WTC11 (cell line): Measurements from ENCODE around the gene NRAP. TPM values are rescaled to one million over a fixed set of nuclear protein-coding genes. Genes with fewer than 3 reads are reported as not detected.
A peak's percentile ranks its signal among the peaks of the same experiment; 100 is the strongest.

Experiments used
- ATAC-seq: fragments of 200-7000 bp; cut with Tn5 transposase; 2 replicates; pipeline ENCODE4 v1.10.0; 2021; ENCODE audit warnings: mild to moderate bottlenecking, moderate library complexity
- CTCF ChIA-PET: fragments of 300-600 bp; sonication (Branson Sonifier 250); formaldehyde crosslinking; loops from one replicate; lab custom pipeline; 2021; ENCODE audit warnings: antibody characterized with exemption; lab: Charles Lee
- POLR2A ChIA-PET: fragments of 350-600 bp; sonication (Branson Sonifier 250); formaldehyde crosslinking; loops from one replicate; lab custom pipeline; 2021; ENCODE audit warnings: antibody characterized with exemption; lab: Charles Lee
- DNase-seq: peaks from one replicate; pipeline ENCODE4 v3.0.0; 2021; ENCODE audit warnings: low spot score
- H3K27ac Mint-ChIP-seq: 2 replicates; pipeline ENCODE4 v1.8.0; 2021; ENCODE audit warnings: mixed read lengths
- H3K27me3 Mint-ChIP-seq: 2 replicates; pipeline ENCODE4 v1.8.0; 2021; ENCODE audit warnings: low read depth, mild to moderate bottlenecking, moderate library complexity, mixed read lengths
- H3K36me3 Mint-ChIP-seq: 2 replicates; pipeline ENCODE4 v1.8.0; 2021; ENCODE audit warnings: mixed read lengths
- H3K4me1 Mint-ChIP-seq: 2 replicates; pipeline ENCODE4 v1.8.0; 2022; ENCODE audit warnings: mixed read lengths
- H3K4me3 Mint-ChIP-seq: 2 replicates; pipeline ENCODE4 v1.8.0; 2021; ENCODE audit warnings: mild to moderate bottlenecking, moderate library complexity, mixed read lengths
- H3K9me3 Mint-ChIP-seq: 2 replicates; pipeline ENCODE4 v1.8.0; 2021; ENCODE audit warnings: mixed read lengths
- CBFB ChIP-seq: sonication (generic); formaldehyde crosslinking; IDR thresholded peaks from 2 replicates; pipeline ENCODE4 v1.8.1; 2022; ENCODE audit warnings: mild to moderate bottlenecking, low read depth, missing genetic modification reagents
- EMX1 ChIP-seq: fragments of 250-450 bp; sonication (Bioruptor Pico); IDR thresholded peaks from 2 replicates; pipeline ENCODE4 v1.8.0; 2021; ENCODE audit warnings: mild to moderate bottlenecking
- ETV6 ChIP-seq: sonication (generic); formaldehyde crosslinking; IDR thresholded peaks from 2 replicates; pipeline ENCODE4 v1.8.1; 2022; ENCODE audit warnings: mild to moderate bottlenecking, missing genetic modification reagents
- HMGXB4 ChIP-seq: sonication (generic); formaldehyde crosslinking; IDR thresholded peaks from 2 replicates; pipeline ENCODE4 v1.8.1; 2023; ENCODE audit warnings: mild to moderate bottlenecking, moderate library complexity, missing genetic modification reagents
- IRF1 ChIP-seq: sonication (generic); formaldehyde crosslinking; IDR thresholded peaks from 2 replicates; pipeline ENCODE4 v1.8.0; 2023; ENCODE audit warnings: missing genetic modification reagents
- JAZF1 ChIP-seq: fragments of 250-450 bp; sonication (Bioruptor Pico); IDR thresholded peaks from 2 replicates; pipeline ENCODE4 v1.9.0; 2021; ENCODE audit warnings: moderate library complexity, mild to moderate bottlenecking, inconsistent platforms
- KAT7 ChIP-seq: sonication (generic); formaldehyde crosslinking; IDR thresholded peaks from 2 replicates; pipeline ENCODE4 v1.8.1; 2023; ENCODE audit warnings: missing genetic modification reagents, mild to moderate bottlenecking, borderline replicate concordance
- NR1H2 ChIP-seq: sonication (generic); formaldehyde crosslinking; IDR thresholded peaks from 2 replicates; pipeline ENCODE4 v1.9.0; 2021; ENCODE audit warnings: mild to moderate bottlenecking, moderate library complexity, missing genetic modification reagents
- RELA ChIP-seq: sonication (generic); formaldehyde crosslinking; IDR thresholded peaks from 2 replicates; pipeline ENCODE4 v1.8.1; 2022; ENCODE audit warnings: missing genetic modification reagents, mild to moderate bottlenecking, borderline replicate concordance
- STAT6 ChIP-seq: sonication (generic); formaldehyde crosslinking; conservative IDR thresholded peaks from 2 replicates; pipeline ENCODE4 v1.8.1; 2023; ENCODE audit warnings: mild to moderate bottlenecking, low read depth, missing genetic modification reagents, moderate library complexity
- ZNF512 ChIP-seq: sonication (generic); formaldehyde crosslinking; IDR thresholded peaks from 2 replicates; pipeline ENCODE4 v1.8.1; 2022; ENCODE audit warnings: missing genetic modification reagents, borderline replicate concordance
- total RNA-seq: library from RNA; stranded (reverse); gene quantifications from 3 replicates; pipeline ENCODE4 v1.2.3, GENCODE V29; 2021

Gene NRAP
- total RNA-seq, 1 experiment from 2014 or later: not detected

- TF ChIP-seq KAT7 (CRISPR knock-in tag) (no peak), IRF1 (no peak), CBFB (no peak), EMX1 (CRISPR knock-in tag) (no peak), RELA (CRISPR knock-in tag) (no peak)
These were observed 90.5 kb downstream of the NRAP start (continued) for GRCh38 chr10:113573368-113573767.

GRCh38 chr10:113572520-113573290 lies 91.1 kb downstream of the NRAP start:
- no peaks in the 10 kb centered on the region for H3K9me3 Mint-ChIP-seq
- no peak overlapping the region for H3K27ac Mint-ChIP-seq
- no peaks in the 10 kb centered on the region for H3K36me3 Mint-ChIP-seq
- H3K27me3 Mint-ChIP-seq: peaks cover 5% of the 10 kb centered on the region; the same call in 1 of the 2 replicates
- POLR2A ChIA-PET: interaction anchor here (0.6 kb wide), 1 partner anchor 9 kb away, joined by 3 read pairs; no protein-coding TSS in a partner anchor
- no peak overlapping the region for H3K4me3 Mint-ChIP-seq
- peaks cover 8% of the 10 kb centered on the region for H3K4me1 Mint-ChIP-seq
- no peak for DNase-seq
- no peak for ATAC-seq
- CTCF ChIA-PET: interaction anchor here (1.8 kb wide), 1 partner anchor 9 kb away, joined by 14 read pairs; no protein-coding TSS in a partner anchor
- TF ChIP-seq ETV6 (no peak), KAT7 (CRISPR knock-in tag) (no peak)

- ATAC-seq (no peak), DNase-seq (no peak)
- Mint-ChIP-seq H3K4me1 (peaks cover 29% of the 10 kb centered on the region), H3K27me3 (peaks cover 9% of the 10 kb centered on the region; the same call in 1 of the 2 replicates), H3K36me3 (no peaks in the 10 kb centered on the region), H3K4me3 (no peak overlapping the region), H3K27ac (no peak overlapping the region), H3K9me3 (no peaks in the 10 kb centered on the region)
- ChIA-PET CTCF (no interaction called here), POLR2A (no interaction called here)
- TF ChIP-seq HMGXB4 (CRISPR knock-in tag): no peak
These were observed 94.3 kb downstream of the NRAP start for GRCh38 chr10:113569576-113569975.

- ATAC-seq (no peak), DNase-seq (no peak)
- POLR2A ChIA-PET: no interaction called here
- CTCF ChIA-PET: interaction anchor here (0.6 kb wide), 1 partner anchor 46 kb away, joined by 3 read pairs; no protein-coding TSS in a partner anchor
- TF ChIP-seq NR1H2 (CRISPR knock-in tag): no peak
- TF ChIP-seq JAZF1 (CRISPR knock-in tag): no peak
- no peak for TF ChIP-seq ZNF512 (CRISPR knock-in tag)
- H3K27me3 Mint-ChIP-seq: peaks cover 33% of the 10 kb centered on the region
- no peak overlapping the region for H3K27ac Mint-ChIP-seq
- H3K4me3 Mint-ChIP-seq: no peak overlapping the region
- no peaks in the 10 kb centered on the region for H3K9me3 Mint-ChIP-seq
- H3K36me3 Mint-ChIP-seq: no peaks in the 10 kb centered on the region
- peaks cover 34% of the 10 kb centered on the region for H3K4me1 Mint-ChIP-seq
These were observed 97.0 kb downstream of the NRAP start for GRCh38 chr10:113566888-113567287.

- CTCF ChIA-PET: interaction anchor here (0.6 to 3.7 kb wide), 2 partner anchors 44 to 1502 kb away, joined by 3 to 18 read pairs; no protein-coding TSS in a partner anchor
- peaks cover 48% of the 10 kb centered on the region for H3K27me3 Mint-ChIP-seq
These were observed 98.5 kb downstream of the NRAP start for GRCh38 chr10:113565364-113565763.

More at GRCh38 chr10:113565364-113565763, 98.5 kb downstream of the NRAP start:
- Mint-ChIP-seq H3K27ac (no peak overlapping the region), H3K9me3 (no peaks in the 10 kb centered on the region), H3K36me3 (no peaks in the 10 kb centered on the region), H3K4me1 (peaks cover 34% of the 10 kb centered on the region), H3K4me3 (no peak overlapping the region)
- POLR2A ChIA-PET: no interaction called here
- ATAC-seq (peak; percentile 54), DNase-seq (no peak)
- TF ChIP-seq STAT6 (CRISPR knock-in tag): no peak
